Renal pelvis (tissue), 4 donors: ENCODE data around the gene SLC15A4. TPM values are rescaled to one million over a fixed set of nuclear protein-coding genes. Genes with fewer than 3 reads are reported as not detected.
A peak's percentile ranks its signal among the peaks of the same experiment; 100 is the strongest.

ENCODE experiments used
- DNase-seq: peaks from one replicate; pipeline ENCODE4 v3.0.0-alpha.2; 2013
- polyA plus RNA-seq, 3 donors: library from polyadenylated mRNA; unstranded; fragments of 120-200 nt; gene quantifications; one replicate each; pipeline ENCODE4 v1.2.1, GENCODE V29; 2013; ENCODE audit not compliant: insufficient read length in 3 of 3

Gene SLC15A4
- polyA plus RNA-seq, 3 donors, result 26.5 to 33.3 (median 33.1) TPM

GRCh38 chr12:128771681-128772080, 52.1 kb downstream of the SLC15A4 start:
- no peak for DNase-seq

- DNase-seq, result no peak
Measured at GRCh38 chr12:128767518-128767917, 56.2 kb downstream of the SLC15A4 start.

- DNase-seq, result no peak
Measured at GRCh38 chr12:128766738-128767501, 56.8 kb downstream of the SLC15A4 start.

- DNase-seq, result no peak
Measured at GRCh38 chr12:128763395-128763794, 60.4 kb downstream of the SLC15A4 start.

- DNase-seq, result peak; percentile 16
Measured at GRCh38 chr12:128761379-128761790, 62.4 kb downstream of the SLC15A4 start.

GRCh38 chr12:128755566-128755965, 68.2 kb downstream of the SLC15A4 start:
- no peak for DNase-seq

GRCh38 chr12:128754275-128754674, 69.5 kb downstream of the SLC15A4 start:
- no peak for DNase-seq

- no peak for DNase-seq
Measured at GRCh38 chr12:128753438-128753837, 70.3 kb downstream of the SLC15A4 start.

- no peak for DNase-seq
Measured at GRCh38 chr12:128752386-128752785, 71.4 kb downstream of the SLC15A4 start.

- DNase-seq, result no peak
Measured at GRCh38 chr12:128747441-128747840, 76.3 kb downstream of the SLC15A4 start.

- DNase-seq, result no peak
Measured at GRCh38 chr12:128745772-128746689, 77.7 kb downstream of the SLC15A4 start.

GRCh38 chr12:128743916-128744315, 79.8 kb downstream of the SLC15A4 start:
- DNase-seq, result no peak

Other genes with a start within 250 kb of the SLC15A4 start
- gene GLT1D1, start 29.5 kb upstream of the SLC15A4 start, polyA plus RNA-seq, result 1 to 10 TPM; 1.7 to 2.7 (median 2.2) TPM